Amniotic stem cell (primary cell): ENCODE measurements around the gene NAB1.
"Not testable (repeated sequence)": the region's sequence is repeated elsewhere in the genome, so short reads cannot be mapped to it uniquely, and the experiment has no call there.

Experiments
- DNase-seq: peaks from one replicate; lab custom pipeline; 2025; lab: John Stamatoyannopoulos, UW

NAB1 gene, protein sequence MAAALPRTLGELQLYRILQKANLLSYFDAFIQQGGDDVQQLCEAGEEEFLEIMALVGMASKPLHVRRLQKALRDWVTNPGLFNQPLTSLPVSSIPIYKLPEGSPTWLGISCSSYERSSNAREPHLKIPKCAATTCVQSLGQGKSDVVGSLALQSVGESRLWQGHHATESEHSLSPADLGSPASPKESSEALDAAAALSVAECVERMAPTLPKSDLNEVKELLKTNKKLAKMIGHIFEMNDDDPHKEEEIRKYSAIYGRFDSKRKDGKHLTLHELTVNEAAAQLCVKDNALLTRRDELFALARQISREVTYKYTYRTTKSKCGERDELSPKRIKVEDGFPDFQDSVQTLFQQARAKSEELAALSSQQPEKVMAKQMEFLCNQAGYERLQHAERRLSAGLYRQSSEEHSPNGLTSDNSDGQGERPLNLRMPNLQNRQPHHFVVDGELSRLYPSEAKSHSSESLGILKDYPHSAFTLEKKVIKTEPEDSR

DNA sequence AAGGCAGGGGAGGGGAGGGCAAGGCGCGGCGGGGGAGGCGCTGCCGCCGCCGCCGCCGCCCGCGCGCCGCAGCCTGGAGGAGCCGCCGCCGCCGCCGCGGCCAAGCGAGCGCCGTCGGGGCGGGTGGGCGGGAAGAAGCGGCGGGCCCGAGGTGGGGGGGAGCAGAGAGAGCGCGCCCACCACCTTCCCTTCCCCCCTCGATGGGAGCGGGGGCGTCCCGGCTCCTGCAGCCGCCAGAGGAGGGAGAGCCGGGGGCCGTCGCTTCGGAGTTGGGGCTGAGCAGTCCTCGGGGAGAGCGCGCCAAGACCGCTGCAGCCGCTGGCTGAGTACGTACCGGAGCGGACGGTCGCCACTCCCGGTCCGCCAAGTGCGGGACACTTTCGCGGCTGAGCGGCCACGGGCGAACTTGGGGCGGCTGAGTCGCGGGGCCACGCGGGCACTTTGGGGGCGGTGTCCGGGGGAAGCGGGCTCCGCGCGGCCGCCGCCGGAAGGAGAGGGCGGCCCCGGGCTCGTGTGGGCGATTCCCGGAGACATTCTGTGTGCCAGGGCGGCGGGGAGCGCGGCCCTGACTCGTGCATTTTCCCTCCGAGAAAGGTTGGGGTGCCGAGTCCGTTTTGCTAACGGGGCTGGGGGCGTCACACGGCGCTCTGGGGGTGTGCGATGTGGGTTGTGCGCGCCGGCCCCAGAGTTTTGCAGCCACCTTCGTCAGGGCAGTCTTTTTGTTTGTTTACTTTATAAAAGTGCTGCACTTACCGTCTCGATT is at the start of gene NAB1:
NAB1 (plus strand) TSS at position 49 of the 763 bp plus-strand sequence. CDS start 10,094 bp downstream, outside the sequence.
- DNase-seq, result no peak

DNA sequence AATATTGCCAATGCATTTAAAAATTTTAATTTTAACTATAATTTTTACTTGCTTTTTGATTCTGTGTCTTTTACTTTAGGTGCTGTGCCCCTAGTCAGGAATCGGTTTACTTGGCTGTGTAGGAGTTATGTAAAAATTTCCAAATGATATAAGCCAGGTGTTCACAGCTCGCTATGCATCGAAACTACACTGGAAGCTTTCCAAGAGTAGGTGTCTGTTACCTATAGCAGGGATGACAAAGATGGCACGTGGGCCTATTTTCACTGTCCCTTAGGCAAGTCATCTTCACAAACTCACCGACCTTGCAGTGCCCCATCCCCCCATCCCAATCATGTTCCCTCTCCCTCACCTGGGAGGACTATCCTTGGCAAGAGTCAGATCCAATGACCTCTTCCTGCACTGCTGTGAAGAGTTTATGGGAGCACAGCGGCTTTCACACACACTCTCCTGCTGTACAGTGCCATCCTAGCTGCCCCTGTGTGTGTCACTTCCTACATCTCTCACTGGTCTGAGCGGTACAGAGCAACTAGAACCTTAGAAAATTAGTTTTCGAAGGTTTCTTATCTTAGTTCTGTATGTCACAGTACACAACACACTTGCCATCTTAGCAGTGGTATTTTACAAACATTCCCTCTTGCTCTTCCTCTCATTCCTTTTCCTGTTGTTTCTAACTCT is 49.2 kb upstream of the NAB1 start:
- DNase-seq, result no peak

DNA sequence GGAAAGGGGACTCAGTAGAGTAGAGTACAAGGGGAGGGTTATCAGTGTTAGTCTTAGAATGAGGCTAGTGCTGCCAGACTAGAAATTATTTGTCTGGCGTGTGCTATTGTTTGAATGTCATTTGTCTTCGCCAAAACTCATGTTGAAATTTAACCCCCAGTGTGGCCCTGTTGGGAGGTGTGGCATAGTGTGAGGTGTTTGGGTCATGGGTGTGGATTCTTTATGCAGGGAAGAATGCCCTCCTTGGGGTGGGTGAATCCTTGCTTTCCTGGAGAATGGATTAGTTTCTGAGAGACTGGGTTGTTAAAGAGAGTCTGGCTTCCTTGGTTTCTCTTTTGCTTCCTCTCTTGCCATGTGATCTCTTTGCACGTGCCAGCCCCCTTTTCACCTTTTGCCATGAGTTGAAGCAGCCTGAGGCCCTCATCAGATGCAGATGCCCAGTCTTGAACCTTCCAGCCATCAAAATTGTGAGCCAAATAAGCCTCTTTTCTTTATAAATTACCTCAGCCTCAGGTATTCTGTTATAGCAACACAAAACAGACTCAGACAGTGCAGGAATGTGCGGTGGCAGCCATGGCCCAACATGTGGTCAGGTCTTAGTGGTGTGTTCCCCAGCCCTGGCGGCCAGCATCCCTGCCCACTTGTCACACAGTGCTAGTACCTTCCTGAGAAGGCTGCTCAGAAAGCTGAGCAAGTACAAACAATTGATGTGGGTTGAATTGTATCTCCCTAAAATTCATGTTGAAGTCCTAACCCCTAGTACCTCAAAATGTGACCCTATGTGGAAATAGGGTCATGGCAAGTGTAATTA is 48.4 kb upstream of the NAB1 start:
- DNase-seq, result no peak

DNA sequence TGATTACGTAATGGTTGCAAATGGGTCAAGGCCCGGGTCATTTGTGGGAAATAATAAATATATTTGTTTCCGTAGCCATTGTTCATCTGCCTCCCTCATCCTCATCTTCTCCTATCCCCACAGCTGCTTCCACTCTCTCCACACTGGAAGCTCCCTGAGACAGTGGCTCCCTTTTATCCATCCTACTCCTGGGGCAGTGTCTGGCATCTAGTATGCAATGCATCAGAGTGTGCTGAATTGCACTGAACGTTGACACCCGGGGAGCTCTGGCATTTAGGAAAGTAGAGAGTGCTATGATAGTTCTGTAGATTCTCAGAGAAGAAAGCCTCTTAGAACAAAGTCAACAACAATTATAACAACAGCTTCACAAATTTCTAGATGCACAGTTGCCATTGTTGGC is 45.5 kb upstream of the NAB1 start:
- DNase-seq, result no peak

DNA sequence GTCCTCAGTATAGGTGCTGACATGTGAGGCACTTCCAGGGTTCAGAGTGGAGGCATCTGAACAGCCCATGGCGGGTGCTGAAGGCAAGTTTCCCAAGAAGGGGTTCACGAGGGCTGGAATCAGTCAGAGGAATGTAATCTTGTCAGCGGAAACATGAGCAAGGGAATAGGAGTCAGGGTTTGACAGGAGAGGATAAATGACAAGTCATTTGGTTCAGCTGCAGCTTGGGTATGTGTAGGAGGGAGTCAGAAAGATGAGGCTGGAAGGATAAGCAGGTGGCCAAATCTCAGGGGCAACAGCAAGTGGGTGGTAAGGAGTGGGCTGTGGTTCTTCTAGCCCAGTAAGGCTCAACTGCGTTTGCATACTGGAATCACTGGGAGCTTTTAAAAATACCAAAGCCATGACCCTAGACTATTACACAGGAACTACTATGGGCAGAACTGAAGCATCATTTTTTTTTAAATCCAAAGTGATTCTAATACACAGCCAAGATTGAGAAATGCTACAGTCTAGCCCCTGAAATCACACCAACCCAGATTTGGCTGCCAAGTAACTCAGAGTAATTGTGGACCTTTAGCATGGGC is 41.8 kb upstream of the NAB1 start:
- no peak for DNase-seq

DNA sequence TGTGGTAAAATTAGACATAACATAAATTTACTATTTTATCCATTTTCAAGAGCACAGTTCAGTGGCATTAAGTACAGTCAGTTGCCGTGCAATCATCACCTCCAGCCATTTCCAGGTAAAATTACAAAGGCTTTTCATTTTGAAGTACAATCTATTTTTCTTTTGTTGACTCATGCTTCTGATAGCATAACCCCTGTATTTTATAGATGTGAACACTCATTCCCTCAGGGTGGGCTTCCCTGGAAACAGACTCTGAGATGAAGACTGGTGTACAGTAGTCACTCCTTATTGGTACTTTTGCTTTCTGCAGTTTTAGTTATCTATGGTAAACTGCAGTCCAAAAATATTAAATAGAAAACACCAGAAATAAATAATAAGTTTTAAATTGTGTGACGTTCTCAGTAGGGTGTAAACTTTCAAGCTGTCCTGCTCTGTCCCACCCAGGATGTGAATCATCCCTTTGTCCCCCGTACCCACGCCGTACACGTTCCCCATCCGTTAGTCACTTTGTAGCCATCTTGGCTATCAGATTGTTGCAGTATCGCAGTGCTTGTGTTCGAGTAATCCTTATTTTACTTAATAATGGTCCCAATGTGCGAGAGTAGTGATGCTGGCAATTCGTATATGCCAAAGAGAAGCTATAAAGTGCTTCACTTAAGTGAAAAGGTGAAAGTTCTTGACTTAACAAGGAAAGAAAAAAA is 41.1 kb upstream of the NAB1 start:
- no peak for DNase-seq

DNA sequence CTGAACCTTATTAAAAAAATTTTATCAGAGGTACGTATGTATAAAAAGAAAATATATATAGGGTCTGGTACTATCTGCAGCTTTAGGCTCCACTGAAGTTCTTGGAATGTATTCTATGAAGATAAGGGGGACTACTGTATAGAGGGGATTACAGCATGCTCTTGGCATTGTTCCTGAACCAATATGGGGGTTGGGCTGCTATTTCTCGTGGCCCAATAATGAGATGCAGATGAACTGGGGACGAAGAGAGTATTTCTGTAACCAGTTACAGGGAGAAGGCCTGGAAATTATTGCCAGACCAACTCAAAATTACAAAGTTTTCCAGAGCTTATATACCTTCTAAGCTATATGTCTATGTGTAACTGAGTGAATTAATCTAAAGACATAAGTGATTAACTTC is 40.0 kb upstream of the NAB1 start:
- not testable (repeated sequence) for DNase-seq

DNA sequence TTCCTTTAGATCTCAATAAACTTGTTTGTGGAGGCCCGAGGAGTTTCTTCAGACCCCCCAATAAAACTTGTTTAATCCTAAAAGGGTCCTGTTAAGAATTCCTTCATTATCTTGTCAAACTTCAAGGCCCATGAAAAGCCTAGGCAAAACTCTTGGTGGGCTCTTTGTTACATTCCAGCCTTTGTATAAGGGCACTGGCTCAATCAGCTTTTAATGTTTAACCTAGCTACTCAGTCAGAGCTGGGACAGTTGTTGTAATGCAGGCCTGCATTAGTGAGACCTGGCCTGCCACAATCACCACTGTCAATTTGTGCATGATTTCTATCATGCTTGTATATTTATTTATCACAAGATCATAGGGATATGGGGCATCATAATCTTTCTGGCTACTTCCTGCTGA is 39.5 kb upstream of the NAB1 start:
- not testable (repeated sequence) for DNase-seq

DNA sequence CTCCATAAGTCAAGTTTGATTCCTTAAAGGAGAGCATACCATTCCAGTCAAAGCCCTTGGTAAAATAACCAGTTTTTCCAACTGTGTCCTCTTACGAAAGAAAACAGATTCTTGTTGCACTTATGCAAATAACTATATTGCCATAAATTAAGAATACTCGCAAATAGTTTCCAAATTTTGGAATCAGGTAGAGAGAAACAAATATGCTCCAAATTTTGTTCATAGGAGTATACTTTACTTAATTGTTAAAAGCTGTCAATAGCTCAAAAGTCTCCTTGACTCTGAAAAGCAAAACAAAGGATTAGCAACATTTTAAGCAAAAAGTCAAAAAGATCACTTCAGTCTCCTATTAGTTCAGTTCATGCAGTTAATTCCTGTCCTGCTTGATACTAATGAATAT is 38.4 kb upstream of the NAB1 start:
- not testable (repeated sequence) for DNase-seq

DNA sequence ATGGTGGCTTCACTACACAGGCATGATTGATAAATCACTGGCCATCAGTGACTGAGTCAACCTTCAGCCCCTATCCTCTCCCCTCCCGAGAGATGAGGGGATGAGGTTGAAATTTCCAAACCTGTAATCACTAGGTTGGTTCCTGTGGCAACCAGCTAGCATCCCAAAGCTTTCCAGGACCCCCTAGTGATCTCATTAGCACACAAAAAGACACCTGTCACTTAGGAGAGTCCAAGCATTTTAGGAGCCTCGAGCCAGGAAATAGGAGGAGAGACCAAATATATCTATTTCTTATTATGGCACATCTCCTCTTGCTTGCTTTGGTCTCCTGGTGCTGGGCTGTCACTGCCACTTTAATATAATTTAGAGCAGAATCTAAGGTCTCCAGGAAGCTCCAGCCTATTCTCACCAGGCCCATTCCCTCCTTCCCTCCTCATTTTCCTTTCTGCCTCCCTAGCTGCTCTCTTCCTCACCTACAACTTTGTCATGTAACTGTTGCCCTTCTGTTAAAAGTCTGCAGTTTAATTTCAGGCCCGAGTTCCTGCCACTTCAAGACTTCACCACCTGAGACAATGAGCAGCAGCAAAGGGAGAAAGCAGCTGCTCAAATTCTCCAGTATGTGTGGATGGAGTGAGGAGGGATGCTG is 33.2 kb upstream of the NAB1 start:
- DNase-seq, result no peak

DNA sequence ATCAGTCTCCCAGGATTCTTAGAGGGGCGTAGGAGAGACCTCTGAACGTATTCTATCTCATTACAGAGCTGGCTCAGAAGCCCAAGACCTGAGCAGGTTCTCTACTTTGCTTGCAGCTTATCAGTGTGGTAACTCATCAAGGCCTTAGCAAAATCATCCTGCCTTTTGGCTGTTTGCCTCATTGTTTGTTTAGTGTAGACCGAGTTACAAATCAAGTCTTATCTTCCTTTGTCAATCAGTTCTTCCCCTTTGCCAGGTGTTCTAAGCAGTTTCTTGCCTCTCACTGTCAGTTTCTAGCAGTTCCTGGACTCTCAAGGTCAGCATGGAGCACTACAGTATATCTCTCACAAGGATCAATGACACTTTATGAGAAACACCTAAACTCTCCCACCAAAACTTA is 30.9 kb upstream of the NAB1 start:
- DNase-seq, result no peak

DNA sequence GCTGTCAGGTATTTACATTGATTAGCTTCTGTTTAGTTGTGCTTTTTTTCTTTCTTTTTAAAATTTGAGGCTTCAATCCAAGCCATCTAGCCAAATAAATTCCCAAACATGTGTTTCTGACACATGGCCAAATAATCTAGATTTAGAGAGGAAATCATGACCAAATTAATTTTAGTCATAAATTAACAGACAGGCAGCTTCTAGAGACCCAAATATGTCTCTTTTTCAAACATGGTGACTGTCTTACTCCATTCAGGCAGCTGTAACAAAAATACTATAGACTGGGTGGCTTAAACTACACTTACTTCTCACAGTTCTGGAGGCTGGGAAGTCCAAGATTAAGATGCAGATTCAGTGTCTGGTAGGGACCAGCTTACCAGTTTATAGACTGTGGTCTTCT is 23.2 kb upstream of the NAB1 start:
- DNase-seq, result no peak

DNA sequence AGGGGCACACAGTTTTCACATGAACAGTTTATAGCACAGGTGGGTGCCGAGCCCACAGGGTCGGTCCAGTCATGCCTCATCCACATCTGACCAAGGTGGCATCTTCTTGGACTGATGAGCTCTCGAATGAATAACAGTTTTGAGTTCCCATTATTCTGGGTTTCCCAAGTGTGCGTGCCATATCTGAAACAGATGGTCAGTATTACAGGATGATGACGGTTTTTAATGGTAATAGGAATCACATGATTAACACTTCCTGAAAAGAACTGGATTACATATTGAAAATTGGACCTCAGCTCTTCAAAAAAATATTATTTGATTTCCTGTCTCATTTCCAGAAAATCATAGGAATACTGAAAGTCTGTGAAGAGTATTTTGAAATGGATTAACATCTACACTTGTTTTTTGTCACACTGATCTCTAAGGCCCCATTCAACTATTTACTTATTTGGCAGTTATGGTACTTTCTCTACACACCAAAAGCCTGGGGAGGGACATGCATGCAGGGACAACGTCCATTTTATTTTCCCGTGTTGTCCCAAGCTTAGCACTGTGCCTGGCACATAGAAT is 22.2 kb upstream of the NAB1 start:
- no peak for DNase-seq

DNA sequence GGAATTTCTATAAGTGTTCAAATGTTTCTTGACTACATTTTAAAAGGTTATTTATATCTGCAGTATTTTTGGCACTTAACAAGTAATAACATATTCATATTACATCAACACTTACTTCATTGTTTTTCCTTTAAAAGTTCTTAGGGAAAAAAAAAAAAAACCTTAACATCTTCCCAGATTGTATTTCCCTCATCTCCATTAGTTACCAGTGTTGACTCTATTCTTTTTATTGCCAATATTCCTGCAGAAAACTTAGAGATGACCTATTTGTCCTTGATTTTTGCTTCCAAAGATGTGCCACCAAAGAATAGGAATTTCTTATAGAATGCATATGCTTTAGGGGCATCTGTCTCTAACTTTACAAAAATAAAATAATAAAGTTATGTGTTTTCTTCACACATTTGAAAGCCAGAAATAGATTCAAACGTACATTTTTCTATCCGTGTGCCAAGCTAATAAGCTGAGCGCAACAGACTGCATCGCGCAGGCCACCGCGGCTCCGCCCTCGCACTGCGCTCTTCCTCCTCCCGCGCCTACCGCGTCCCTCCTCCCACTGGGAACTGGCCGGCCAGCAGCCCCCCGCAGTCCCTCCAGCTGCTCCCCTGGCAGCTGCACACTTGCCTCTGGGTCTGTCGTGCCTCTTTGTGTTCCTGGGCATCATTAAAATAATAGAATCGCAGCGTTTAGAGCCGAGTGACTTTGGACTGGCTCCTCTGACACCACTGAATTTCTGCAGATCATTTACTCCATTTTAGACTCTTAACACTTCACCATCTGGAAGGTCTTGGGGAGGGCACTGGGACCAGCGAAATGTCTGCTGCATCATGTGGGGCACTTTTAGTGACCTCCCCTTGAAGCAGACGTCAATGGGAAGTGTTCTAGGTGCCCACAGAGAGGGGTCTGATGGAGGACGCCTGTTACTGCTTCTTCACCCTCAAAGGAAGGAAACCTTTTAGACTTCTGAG is 21.2 kb upstream of the NAB1 start:
- no peak for DNase-seq

DNA sequence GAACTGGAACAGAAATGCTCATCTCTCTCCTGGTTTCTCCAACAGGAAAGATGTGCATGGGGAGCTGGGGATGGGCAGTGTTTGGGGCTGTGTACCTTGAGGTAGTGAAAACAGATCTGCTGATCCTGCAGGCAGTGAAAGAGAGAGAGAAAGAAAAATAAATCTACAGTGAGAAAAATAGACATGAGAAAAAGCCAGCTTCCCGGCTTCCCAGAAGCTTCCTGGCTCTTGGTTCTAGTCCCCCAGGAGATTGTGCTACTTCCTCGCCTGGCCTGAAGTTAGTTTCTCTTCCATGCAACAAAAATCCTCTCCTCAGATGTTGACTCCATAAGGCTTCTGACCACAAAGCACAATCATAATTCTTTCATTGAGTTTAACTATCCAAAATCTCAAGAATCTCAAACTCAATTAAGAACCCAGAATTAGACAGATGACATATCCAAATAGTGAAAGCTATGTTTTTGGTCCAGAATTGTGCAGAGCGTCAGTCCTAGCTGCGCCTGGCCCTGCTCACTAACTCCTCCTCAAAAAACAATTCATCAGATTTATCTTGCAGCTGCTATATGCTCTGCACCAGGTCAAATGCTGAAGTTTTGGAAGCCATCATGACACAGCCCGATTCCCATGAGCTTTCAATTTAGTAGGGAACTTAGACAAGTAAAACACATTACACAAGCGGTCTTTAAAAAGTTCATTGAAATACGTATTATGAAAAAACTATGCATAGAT is 20.1 kb upstream of the NAB1 start:
- no peak for DNase-seq

DNA sequence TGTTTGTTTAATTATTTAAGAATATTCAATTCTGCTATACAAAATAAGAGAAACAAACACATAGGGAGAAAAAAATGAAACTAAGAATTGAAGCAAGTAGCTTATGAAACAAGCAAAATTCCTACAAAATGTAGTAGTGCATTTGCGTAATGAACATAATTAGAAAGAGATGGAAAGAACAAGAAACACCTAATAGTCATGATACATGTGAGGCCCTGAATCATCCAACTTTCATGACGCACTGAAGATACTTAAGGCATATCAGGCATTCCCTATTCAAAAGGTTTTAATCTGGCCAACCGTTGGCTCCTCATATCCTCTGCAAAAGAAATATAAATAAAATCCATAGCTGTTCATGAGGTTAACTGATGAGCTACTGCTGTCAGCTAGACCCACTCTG is 14.5 kb upstream of the NAB1 start:
- no peak for DNase-seq

DNA sequence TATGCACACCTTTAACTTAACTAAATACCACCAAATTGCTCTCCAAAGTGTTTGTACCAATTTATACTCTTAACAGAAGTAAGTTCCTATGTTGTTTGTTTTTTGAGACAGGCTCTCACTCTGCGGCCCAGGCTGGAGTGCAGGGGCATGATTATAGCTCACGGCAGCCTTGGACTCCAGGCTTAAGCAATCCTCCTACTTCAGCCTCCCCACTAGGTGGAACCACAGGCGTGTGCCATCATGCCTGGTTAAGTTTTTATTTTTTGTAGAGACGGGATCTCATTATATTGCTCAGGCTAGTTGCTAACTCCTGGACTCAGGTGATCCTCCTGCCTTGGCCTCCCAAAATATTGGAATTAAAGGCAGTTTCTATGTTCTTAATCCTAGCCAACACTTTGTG is 13.1 kb upstream of the NAB1 start:
- DNase-seq, result no peak

DNA sequence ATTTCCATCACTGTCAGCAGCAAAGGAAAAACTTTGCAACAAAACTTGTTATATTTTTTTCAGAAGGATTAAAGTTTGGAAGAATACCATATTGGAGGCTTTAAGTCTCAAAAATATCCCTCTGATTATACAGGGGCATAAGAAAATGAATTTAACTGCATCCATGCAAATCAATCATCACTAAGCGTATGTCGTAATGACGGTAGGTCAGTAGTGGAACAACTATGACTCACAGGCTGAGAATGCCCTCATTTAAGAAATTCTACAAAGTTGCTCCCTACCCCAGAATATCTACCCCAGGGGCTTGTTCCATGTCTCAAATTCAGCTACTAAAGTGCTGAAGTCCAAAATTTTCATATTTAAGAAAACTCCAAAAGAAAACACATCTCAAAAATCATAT is 12.5 kb upstream of the NAB1 start:
- no peak for DNase-seq
